Embryonic facial prominence (tissue), 1 donor: ENCODE data around the gene AMPH.
"Not testable (repeated sequence)": the region's sequence is repeated elsewhere in the genome, so short reads cannot be mapped to it uniquely, and the experiment has no call there.

ENCODE experiments used
- DNase-seq: peaks from one replicate; pipeline ENCODE4 v3.0.0-alpha.2; 2016; ENCODE audit errors: extremely low spot score

The AMPH gene

GRCh38 chr7:38350777-38351176 is 280.4 kb downstream of the AMPH start:
- not testable (repeated sequence) for DNase-seq

GRCh38 chr7:38349869-38350583 is 281.1 kb downstream of the AMPH start:
- DNase-seq: not testable (repeated sequence)

- not testable (repeated sequence) for DNase-seq
Observed at GRCh38 chr7:38349126-38349795, 281.9 kb downstream of the AMPH start.

GRCh38 chr7:38345299-38346172 is 285.6 kb downstream of the AMPH start:
- not testable (repeated sequence) for DNase-seq

- not testable (repeated sequence) for DNase-seq
Observed at GRCh38 chr7:38344741-38345140, 286.4 kb downstream of the AMPH start.

GRCh38 chr7:38342135-38342534 is 289.0 kb downstream of the AMPH start:
- not testable (repeated sequence) for DNase-seq

- DNase-seq: not testable (repeated sequence)
Observed at GRCh38 chr7:38341172-38341705, 289.9 kb downstream of the AMPH start.

DNA sequence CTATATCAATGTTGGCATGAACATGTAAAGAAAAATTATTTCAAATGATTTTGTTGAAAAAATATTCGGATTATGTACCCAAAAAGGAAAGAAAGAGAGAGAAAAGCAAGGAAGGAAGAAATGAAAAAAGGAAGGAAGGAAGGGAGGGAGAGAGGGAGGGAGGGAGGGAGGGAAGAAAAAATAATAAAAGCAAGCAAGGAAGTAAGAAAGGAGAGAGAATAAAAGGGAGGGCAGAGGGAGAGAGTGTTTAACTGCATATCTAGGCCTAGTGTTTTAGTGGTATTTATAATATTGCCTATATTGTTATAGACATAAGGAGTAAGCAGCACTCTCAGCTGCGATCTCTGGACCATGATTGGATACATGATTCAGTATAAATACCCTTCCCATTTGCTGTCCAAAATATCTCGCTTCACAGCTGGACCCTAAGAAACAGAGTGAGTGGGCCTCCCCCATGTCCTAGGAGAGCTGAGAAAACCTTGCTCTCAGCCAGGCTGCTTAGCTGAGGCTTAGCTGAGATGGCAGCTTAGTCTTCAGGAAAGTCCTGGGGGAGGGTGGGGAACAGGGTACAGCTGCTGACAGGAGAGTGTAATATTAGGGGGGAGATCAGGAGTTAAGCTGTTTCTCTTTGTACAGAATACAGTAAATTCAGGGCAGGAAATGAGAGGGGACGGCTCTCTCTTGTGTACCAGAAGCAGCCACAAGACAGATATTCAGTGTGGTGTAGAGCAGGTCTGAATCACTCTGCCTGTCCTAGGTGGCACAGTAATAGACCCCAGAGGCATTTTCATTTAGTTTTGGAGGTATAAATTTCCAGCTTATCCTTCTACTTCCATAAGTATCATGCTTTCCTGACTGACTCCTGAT is 291.0 kb downstream of the AMPH start:
- no peak for DNase-seq

DNA sequence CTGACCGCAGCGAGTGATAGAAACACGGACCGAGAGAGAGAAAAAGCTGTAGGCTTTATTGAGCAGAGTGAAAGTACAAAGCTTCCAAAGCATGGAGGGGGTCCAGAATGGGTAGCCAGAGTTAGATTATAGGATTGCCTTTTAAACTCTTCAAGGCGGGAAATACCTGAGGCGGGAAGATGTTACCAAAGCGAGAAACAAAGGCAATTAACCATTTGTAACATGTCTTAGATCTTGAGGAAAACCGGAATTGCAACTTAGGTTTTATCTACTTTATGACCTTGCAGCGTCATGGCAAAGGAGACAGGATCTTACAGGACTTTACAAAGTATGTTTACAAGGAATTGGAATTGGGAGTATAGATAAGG is 295.0 kb downstream of the AMPH start:
- not testable (repeated sequence) for DNase-seq

GRCh38 chr7:38335492-38336147 is 295.6 kb downstream of the AMPH start:
- DNase-seq: no peak

DNA sequence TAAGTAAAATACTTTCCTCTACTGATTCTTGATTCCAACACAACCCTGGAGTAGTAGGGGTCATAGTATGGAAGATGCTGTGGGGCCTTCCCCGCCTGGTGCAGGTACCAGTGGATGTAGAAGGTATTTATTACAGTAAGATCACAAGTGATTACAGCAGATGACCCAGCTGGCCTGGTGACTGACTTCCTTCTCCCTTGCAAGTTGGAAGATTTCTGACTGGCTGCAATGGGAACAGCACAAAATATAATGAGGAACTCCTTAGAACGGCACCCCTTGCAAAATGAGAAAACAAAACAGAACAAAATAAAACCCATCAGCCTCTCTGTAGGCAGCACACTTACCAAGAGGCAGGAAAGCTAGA is 296.1 kb downstream of the AMPH start:
- DNase-seq: no peak

DNA sequence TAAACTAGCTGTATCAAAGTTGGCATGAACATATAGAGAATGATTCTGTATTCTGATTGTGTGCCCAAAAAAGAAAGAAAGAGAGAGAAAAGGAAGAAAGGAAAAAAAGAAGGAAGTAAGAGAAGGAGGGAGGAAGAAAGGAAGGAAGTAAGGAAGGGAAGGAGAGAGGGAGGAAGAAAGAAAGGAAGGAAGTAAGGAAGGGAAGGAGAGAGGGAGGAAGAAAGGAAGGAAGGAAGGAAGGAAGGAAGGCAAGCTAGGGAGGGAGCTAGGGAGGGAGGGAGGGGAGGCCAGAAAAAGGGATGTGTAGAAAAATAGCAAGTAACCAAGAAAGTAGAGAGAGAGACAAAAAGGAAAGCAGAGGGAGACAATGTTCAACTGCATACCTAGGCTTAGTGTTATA is 297.0 kb downstream of the AMPH start:
- DNase-seq: no peak
